NT2/D1 (cell line): ENCODE data around the gene OTOS.

Experiments
- SUZ12 ChIP-seq: IDR thresholded peaks from 2 replicates; pipeline ENCODE4 v1.6.1; 2011; ENCODE audit not compliant: insufficient read length, insufficient read depth; ENCODE audit errors: extremely low read depth
- YY1 ChIP-seq: IDR thresholded peaks from 2 replicates; pipeline ENCODE4 v1.6.1; 2011; ENCODE audit not compliant: insufficient read length, insufficient read depth
- ZNF274 ChIP-seq: IDR thresholded peaks from 2 replicates; pipeline ENCODE4 v1.6.1; 2011; ENCODE audit warnings: mild to moderate bottlenecking, low read depth, low read length

GRCh38 chr2:240123821-240124650, 16.4 kb downstream of the OTOS start:
- TF ChIP-seq ZNF274: no peak
- no peak for TF ChIP-seq YY1
- no peak for TF ChIP-seq SUZ12
